ENCODE results near the gene EPS8L3. TPM values are rescaled to one million over a fixed set of nuclear protein-coding genes. Genes with fewer than 3 reads are reported as not detected.

EPS8L3 gene
- total and polyA plus RNA-seq, 9 of the 15 experiments (the other 6 are each of a cell fraction or from before 2014, with no cell fraction given) = 0.09 to 0.42 (median 0.14) TPM; not detected in 5

DNA sequence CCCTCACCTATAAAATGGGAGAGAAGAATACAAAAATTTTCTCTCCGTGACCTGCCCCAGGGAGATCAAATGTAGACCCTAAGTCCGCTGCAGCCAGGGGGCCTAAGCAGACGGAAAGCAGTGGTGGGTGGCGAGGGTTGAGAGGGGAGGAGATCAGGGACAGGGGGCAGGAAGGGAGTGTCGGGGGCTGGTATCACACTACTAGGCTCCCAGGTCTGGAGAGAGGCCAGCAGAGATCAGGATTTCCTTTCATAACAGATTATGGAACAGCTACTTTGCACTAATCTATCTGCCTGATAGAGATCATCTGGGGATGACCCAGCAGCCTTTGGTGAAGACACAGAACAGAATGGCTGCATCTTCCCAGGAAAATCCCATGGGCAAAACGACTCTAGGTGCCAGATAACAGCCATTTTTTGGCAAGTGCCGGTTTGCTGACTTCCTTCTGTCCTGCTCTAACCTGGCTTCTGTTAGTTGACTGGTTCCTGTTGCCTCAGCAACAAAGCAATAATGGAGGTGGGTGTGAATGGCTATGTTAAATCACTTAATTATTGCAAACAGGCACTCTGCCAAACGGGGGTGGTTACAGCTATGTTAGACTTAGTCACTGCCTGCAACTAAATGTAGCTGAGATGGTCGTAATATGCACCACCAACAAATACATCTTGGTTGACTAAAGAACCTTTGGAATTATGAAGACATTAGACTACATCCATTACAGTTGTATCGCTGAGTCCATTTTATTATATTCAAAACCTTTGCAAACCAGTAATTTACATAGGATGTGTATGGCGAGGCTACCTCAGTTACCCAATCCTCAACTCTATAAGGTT lies 30.0 kb upstream of the EPS8L3 start (continued):
- TF ChIP-seq NEUROD1 (IDR thresholded peaks at IDR 0.05; ENCODE audit: borderline replicate concordance, low read depth, low read length, partially characterized antibody) (peak; percentile 42), ZNF232 (CRISPR knock-in tag; IDR thresholded peaks at IDR 0.05) (no peak), TEAD2 (tag; IDR thresholded peaks at IDR 0.05) (no peak), ZSCAN32 (CRISPR knock-in tag; IDR thresholded peaks at IDR 0.05) (no peak), KLF10 (CRISPR knock-in tag; IDR thresholded peaks at IDR 0.05) (no peak), ZNF253 (CRISPR knock-in tag; conservative IDR thresholded peaks at IDR 0.05) (no peak), SP2 (IDR thresholded peaks at IDR 0.05; ENCODE audit: extremely low read depth, low read depth, low read length, poor library complexity, severe bottlenecking) (no peak), NFYB (IDR thresholded peaks at IDR 0.05; ENCODE audit: extremely low read depth, insufficient read length) (no peak), PHF8 (IDR thresholded peaks at IDR 0.05; ENCODE audit: borderline replicate concordance, low read length) (no peak), XRCC3 (IDR thresholded peaks at IDR 0.05) (no peak), RB1 (IDR thresholded peaks at IDR 0.05; ENCODE audit: low read depth) (no peak), ZC3H8 (IDR thresholded peaks at IDR 0.05) (no peak), EP400 (IDR thresholded peaks at IDR 0.05) (no peak), FOXA1 (IDR thresholded peaks at IDR 0.05; ENCODE audit: borderline replicate concordance) (no peak), CBX5 (IDR thresholded peaks at IDR 0.05; ENCODE audit: borderline replicate concordance, low read depth) (no peak), MYC (IDR thresholded peaks at IDR 0.05; ENCODE audit: low read depth, low read length) (no peak), MYC (CRISPR knock-in tag; IDR thresholded peaks at IDR 0.05; ENCODE audit: borderline replicate concordance, low read depth) (no peak), NRF1 (conservative IDR thresholded peaks at IDR 0.05 in 1 of 2, IDR thresholded peaks at IDR 0.05 in 1 of 2) (no peak), C11orf30 (IDR thresholded peaks at IDR 0.05; ENCODE audit: low read depth) (no peak), SIN3A (IDR thresholded peaks at IDR 0.05; ENCODE audit: borderline replicate concordance in 2 of 2, control insufficient read depth in 1 of 2, low read depth in 2 of 2, low read length in 2 of 2) (no peak)
- TF ChIP-seq, protein P1, sequence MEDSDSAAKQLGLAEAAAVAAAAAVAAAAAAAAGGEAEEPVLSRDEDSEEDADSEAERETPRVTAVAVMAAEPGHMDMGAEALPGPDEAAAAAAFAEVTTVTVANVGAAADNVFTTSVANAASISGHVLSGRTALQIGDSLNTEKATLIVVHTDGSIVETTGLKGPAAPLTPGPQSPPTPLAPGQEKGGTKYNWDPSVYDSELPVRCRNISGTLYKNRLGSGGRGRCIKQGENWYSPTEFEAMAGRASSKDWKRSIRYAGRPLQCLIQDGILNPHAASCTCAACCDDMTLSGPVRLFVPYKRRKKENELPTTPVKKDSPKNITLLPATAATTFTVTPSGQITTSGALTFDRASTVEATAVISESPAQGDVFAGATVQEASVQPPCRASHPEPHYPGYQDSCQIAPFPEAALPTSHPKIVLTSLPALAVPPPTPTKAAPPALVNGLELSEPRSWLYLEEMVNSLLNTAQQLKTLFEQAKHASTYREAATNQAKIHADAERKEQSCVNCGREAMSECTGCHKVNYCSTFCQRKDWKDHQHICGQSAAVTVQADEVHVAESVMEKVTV (CRISPR knock-in tag; IDR thresholded peaks at IDR 0.05) = no peak
- TF ChIP-seq, protein P2, sequence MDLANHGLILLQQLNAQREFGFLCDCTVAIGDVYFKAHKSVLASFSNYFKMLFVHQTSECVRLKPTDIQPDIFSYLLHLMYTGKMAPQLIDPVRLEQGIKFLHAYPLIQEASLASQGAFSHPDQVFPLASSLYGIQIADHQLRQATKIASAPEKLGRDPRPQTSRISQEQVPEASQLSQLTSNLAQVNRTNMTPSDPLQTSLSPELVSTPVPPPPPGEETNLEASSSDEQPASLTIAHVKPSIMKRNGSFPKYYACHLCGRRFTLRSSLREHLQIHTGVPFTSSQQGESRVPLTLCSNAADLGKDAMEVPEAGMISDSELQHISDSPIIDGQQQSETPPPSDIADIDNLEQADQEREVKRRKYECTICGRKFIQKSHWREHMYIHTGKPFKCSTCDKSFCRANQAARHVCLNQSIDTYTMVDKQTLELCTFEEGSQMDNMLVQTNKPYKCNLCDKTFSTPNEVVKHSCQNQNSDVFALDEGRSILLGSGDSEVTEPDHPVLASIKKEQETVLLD (IDR thresholded peaks at IDR 0.05) = no peak
- TF ChIP-seq, protein P3, sequence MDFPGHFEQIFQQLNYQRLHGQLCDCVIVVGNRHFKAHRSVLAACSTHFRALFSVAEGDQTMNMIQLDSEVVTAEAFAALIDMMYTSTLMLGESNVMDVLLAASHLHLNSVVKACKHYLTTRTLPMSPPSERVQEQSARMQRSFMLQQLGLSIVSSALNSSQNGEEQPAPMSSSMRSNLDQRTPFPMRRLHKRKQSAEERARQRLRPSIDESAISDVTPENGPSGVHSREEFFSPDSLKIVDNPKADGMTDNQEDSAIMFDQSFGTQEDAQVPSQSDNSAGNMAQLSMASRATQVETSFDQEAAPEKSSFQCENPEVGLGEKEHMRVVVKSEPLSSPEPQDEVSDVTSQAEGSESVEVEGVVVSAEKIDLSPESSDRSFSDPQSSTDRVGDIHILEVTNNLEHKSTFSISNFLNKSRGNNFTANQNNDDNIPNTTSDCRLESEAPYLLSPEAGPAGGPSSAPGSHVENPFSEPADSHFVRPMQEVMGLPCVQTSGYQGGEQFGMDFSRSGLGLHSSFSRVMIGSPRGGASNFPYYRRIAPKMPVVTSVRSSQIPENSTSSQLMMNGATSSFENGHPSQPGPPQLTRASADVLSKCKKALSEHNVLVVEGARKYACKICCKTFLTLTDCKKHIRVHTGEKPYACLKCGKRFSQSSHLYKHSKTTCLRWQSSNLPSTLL (IDR thresholded peaks at IDR 0.05) = no peak
